UCSD-AML1 (cell line): Measurements from ENCODE around the gene PTPN4.
"Not testable (repeated sequence)": the region's sequence is repeated elsewhere in the genome, so short reads cannot be mapped to it uniquely, and the experiment has no call there.

ENCODE experiments used
- DNase-seq: peaks from one replicate; lab custom pipeline; 2025; ENCODE audit not compliant: unreplicated experiment; lab: John Stamatoyannopoulos, UW

Gene PTPN4

DNA sequence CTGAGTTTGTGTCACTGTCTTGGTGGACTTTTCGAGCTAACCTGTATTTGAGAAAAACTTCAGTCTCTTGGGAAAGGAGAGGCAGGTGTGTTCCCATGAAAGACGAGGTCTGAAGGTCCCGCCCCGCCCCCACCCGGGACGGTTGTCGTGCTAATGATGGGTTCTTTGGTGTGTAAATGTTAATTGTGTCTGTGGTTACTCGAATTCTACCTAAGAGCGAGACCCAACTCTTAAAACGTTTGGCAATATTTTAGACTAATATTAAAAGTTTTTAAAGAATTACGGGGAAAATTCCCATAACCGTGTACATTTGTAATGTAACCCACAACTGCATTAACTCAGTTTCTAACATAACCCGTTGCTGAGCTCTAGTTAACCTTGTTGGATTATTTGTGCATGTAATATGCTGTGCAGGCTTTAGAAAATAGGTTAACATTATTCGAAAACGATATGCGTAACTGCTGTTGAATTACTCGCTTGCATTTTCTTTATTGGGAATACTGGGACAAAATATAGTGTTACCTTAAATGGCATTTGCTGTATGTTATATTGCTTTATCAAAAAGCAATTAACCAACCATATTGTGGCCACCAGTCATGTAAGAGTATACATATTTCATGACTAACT is 254.0 kb downstream of the PTPN4 start:
- DNase-seq: no peak

DNA sequence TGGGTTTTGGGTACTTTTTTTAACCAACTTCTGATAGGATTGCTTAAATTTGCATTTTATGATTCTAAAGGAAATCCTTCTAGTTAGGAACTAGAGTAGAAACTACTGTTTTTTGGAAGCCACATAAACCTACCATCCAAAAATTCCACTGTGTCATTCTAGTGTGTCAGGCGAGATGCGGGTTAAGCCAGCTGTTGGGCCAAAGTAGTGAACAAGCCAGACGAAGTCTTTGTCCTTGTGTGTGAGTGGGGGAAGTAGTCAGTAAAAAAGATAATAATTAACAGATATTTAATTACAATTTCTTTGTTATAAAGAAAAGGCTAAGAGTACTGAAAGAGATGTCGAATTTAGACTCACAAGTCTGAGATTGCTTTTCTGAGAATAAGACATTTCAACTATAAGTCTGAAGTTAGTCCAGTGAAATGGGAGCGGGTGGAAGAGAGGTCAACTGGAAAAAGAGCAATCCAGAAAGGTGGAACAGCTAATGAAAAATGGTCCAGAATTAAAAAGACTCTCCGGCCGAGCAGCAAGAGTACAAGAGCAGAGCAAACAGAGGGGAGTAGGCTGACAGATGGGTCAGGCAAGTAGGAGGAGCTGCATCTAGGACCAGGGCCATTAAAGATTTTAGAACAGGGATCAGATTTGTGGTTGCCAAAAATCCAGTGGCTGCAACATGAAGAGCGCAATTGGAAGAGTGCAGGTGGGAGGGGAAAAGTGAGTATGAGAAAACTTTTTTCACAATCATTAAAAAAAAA is 254.7 kb downstream of the PTPN4 start:
- DNase-seq: no peak

DNA sequence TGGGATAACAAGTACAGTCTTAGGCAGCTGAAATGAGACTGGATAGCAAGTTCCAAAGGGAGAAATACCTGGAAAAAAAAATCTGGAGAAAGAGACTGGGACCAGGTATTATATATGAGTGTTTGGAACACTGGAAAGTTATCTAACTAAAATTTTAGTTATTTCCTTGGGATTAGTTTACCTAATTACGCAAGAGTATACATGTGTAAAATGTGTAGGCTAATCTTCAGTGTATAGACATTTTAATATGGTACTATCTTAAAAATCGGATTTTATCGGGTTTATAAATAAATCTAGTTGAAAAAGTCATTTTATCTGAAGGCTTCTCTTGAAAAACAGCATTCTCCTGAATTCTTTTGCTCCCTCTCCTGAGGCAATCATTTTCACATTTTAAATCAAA is 257.1 kb downstream of the PTPN4 start:
- DNase-seq: no peak

DNA sequence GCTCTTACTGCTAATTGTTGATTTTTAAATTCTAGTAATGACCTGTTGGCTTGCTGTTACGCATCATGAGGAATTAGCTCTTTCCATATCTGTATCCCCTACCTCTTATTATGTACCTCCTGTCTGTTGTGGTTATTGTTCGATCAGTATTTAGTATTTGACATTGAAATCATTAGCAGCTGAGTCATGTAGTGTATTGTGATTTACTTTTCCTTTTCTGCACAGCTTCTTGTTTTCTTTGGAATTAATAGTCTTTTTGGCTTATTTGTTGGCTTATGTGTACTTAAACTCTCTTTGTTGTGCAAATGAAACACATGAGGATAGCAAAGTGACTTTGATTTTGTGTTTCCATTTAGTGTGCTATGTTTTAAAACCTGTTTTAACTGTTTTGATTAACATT is 257.5 kb downstream of the PTPN4 start:
- no peak for DNase-seq

DNA sequence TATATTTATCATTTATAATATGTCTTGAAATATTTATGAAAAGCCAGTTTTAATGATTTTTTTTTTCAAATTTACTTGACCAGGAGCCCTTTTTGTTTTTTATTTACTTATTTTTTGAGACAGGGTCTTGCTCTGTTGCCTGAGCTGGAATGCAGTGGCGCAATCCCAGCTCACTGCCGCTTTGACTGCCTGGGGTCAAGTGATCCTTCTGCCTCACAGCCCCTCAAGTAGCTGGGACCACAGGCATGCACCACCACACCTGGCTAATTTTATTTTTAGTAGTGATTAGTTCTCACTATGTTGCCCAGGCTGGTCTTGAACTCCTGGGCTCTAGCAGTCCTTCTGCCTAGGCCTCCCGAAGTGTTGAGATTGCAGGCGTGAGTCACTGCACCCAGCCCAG is 258.8 kb downstream of the PTPN4 start:
- no peak for DNase-seq

DNA sequence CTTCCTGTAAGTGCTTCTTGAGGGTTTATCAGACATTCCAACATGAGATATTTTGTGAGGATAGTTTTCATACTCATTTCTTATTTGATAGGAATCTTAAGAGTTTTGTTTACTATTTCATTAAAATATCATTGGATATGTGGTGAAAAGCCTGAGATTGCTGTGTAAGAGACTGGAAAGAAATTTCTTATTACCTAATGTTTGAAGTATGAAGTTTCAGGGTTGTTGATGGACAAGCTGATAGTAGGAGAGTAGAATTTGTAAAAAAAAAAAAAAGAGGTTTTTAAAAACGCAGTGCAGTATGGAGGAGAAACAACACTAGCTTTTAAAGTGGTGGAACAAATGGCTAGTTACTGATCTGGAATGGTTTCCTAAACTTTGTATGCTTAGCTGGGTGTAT is 260.8 kb downstream of the PTPN4 start:
- DNase-seq: no peak

DNA sequence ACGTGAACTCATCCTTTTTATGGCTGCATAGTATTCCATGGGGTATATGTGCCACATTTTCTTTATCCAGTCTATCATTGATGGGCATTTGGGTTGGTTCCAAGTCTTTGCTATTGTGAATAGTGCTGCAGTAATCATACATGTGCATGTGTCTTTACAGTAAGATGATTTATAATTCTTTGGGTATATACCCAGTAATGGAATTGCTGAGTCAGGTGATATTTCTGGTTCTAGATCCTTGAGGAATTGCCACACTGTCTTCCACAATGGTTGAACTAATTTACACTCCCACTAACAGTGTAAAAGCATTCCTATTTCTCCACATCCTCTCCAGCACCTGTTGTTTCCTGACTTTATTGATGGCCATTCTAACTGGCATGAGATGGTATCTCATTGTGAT is 262.8 kb downstream of the PTPN4 start:
- not testable (repeated sequence) for DNase-seq

DNA sequence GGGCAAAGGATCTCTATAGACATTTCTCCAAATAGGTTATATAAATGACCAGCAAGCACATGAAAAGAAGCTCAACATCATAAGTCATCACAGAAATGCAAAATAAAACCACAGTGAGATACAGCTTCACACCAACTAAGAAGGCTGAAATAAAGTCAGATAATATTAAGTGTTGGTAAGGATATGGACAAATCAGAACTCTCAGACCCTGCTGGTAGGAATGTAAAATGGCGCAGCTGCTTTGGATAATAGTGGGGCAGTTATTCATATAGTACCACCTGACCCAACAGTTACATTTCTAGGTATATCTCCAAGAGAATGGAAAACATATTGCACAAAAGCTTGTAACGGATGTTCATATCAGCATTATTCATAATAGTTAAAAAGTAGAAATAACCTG is 267.2 kb downstream of the PTPN4 start:
- no peak for DNase-seq

DNA sequence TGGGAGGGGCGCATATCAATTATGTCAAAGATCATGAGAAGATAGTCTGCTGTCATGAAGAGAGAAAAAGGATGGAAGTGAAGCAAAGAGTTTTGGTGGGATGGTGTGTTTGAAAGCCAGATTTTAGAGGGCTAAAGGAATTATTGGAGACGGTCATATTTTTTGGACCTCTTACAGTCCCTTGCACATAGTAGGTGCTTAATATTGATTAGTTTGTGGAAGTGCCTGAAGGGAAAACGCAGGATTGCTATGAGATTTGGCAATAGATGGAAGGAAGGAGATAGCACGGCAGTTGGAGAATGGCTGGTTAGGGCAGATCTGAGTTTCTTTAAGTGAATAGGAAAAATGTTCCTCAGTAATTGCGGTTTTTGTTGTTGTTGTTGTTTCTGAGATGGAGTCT is 269.1 kb downstream of the PTPN4 start:
- DNase-seq: no peak

DNA sequence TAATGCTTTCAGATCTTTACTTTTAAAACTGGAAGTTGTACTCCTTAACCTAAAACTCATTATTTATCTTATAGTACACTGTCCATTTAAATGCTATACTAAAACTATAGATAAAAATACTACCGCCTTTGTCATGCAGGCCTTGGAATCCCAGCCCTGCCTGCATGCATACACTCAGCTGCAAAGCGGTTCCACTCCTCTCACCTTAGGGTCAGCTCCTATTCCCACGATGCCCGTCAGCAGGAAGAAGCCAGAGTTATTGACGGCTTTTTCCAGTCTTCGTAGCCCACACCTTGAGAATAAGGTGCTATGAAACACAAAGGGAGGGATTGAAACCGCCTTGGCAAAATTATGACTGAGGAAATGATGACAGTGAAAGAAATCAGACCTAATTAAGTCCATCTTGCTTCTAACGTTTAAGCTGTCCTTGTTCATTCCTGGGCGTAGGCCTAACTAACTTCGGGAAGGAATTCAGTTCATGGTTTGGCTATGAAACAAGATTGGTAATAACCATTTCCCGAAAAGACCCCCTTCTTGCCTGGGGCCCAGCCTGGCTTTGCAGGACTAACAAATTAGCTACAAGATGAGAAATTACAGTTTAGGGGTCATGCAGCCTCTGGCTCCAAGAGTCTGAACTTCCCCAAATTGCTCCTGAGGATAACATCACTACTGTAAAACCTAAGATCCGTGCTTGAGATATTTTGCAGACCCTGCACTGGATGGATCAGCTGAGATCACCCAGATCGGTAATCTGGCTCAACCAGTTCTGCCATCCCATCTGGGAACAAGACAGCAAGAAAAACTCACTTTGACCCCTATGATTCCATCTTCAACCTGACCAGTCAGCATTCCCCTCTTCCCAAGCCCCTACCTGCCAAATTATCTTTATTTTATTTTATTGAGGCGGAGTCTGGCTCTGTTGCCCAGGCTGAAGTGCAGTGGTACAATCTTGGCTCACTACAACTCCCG is 270.2 kb downstream of the PTPN4 start:
- DNase-seq: no peak

DNA sequence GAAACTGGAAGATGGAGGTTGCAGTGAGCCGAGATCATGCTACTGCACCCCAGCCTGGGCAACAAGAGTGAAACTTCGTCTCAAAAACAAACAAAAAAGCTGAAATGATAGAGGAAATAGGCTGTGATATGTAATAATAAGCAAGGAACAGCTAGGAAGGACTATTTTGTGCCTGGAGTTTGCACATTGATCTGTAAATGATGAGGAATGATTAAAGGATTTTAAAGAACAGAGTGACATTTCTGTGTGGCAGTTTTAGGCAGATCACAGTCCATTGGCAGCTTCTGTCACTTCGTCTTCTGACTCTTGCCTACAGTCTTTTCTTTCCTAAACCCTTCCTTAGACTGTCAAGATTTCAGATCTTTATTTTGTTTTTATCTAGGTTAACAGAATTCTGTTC is 272.6 kb downstream of the PTPN4 start:
- no peak for DNase-seq
